ENCODE measurements around the gene PCDHA7. TPM values are rescaled to one million over a fixed set of nuclear protein-coding genes. Genes with fewer than 3 reads are reported as not detected.

PCDHA7 gene, protein sequence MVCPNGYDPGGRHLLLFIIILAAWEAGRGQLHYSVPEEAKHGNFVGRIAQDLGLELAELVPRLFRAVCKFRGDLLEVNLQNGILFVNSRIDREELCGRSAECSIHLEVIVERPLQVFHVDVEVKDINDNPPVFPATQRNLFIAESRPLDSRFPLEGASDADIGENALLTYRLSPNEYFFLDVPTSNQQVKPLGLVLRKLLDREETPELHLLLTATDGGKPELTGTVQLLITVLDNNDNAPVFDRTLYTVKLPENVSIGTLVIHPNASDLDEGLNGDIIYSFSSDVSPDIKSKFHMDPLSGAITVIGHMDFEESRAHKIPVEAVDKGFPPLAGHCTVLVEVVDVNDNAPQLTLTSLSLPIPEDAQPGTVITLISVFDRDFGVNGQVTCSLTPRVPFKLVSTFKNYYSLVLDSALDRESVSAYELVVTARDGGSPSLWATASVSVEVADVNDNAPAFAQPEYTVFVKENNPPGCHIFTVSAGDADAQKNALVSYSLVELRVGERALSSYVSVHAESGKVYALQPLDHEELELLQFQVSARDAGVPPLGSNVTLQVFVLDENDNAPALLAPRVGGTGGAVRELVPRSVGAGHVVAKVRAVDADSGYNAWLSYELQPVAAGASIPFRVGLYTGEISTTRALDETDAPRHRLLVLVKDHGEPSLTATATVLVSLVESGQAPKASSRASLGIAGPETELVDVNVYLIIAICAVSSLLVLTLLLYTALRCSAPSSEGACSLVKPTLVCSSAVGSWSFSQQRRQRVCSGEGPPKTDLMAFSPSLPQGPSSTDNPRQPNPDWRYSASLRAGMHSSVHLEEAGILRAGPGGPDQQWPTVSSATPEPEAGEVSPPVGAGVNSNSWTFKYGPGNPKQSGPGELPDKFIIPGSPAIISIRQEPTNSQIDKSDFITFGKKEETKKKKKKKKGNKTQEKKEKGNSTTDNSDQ
- total RNA-seq: 0.27 and 0.28 TPM in 2 replicates

DNA sequence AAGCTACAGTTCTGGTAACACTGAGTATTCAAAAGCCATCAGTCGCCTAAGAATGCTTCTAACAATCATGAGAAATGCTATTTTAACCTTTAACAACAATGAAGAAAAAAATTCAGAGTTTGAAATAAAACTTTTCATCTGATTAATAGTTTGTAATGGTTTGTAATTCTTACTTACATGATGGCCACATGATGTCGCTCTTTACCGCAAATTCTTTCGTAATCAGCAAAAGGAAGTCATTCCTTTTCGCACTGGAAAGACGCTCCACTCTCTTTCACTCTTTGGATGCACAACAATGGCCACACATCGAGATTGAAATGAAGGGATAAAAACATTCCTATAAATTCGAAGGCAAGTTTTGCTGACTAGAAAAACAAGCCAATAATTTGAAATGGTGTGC lies at the start of gene PCDHA7:
TSS of gene PCDHA7 (plus strand) at position 277 of the 400 bp plus-strand sequence. CDS start at position 392, 115 bp downstream.

DNA sequence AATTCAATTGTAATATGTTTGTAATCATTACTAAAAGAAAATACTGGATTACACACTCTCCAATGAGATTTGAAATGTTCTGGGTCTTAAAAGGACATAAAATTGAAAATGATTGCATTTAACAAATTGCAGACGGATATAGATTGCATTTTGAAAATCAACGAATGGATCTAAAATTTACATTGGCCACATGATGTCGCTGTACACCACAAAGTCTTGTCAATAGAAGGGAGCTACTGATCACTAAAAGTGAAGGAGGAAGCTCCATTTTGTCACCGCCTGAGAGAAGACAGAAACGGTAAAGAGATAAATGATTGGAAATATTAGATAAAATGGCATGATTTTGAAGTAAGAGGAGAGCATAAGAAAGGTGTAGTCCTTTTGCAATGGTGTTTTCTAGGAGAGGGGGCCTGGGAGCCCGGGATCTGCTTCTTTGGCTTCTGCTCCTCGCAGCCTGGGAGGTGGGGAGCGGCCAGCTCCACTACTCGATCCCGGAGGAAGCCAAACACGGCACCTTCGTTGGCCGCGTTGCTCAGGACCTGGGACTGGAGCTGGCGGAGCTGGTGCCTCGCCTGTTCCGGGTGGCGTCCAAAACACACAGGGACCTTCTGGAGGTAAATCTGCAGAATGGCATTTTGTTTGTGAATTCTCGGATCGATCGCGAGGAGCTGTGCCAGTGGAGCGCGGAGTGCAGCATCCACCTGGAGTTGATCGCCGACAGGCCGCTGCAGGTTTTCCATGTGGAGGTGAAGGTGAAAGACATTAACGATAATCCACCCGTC lies 48.0 kb upstream of the PCDHA7 start, which contains the start of gene PCDHA1:
TSS of gene PCDHA1 (plus strand) at position 236 of the 782 bp plus-strand sequence.

DNA sequence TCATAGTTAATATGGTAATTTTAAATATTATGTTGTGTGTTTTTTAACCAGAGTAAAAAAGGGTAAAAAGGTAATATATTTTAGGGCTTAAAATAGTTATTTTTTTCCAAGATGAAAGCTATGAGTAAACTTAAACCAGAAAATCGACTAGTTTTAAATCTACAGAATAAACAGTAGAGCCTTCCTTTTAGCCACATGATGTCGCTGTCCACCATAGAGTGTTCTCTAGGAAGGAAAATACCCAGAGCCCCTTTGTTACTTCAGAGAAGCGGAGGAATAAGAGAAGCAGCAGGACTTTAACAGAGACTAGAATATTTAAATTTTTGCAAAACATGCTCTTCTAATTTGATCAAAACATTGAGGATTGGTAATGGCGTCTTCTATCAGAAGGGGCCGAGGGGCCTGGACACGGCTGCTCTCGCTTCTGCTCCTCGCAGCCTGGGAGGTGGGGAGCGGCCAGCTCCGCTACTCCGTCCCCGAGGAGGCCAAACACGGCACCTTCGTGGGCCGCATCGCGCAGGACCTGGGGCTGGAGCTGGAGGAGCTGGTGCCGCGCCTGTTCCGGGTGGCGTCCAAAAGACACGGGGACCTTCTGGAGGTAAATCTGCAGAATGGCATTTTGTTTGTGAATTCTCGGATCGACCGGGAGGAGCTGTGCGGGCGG lies 39.3 kb upstream of the PCDHA7 start, which contains the start of gene PCDHA2:
TSS of gene PCDHA2 (plus strand) at position 258 of the 664 bp plus-strand sequence.

GRCh38 chr5:140800816-140801493 lies 33.1 kb upstream of the PCDHA7 start, which contains the start of gene PCDHA3:
Gene PCDHA3, plus strand, starts transcription at chr5:140801057.

GRCh38 chr5:140806834-140807775 lies 27.0 kb upstream of the PCDHA7 start, which contains the start of gene PCDHA4:
Gene PCDHA4, plus strand, starts transcription at chr5:140807068.

GRCh38 chr5:140821375-140822280 lies 12.4 kb upstream of the PCDHA7 start, which contains the start of gene PCDHA5:
Gene PCDHA5, plus strand, starts transcription at chr5:140821613.

GRCh38 chr5:140827704-140828361 lies 6.2 kb upstream of the PCDHA7 start, which contains the start of gene PCDHA6:
Gene PCDHA6, plus strand, starts transcription at chr5:140827960. Its CDS starts 132 bp downstream, at chr5:140828092.

GRCh38 chr5:140840978-140841962 lies 7.2 kb downstream of the PCDHA7 start, which contains the start of gene PCDHA8:
Gene PCDHA8, plus strand, starts transcription at chr5:140841187. Its CDS starts 135 bp downstream, at chr5:140841322.

DNA sequence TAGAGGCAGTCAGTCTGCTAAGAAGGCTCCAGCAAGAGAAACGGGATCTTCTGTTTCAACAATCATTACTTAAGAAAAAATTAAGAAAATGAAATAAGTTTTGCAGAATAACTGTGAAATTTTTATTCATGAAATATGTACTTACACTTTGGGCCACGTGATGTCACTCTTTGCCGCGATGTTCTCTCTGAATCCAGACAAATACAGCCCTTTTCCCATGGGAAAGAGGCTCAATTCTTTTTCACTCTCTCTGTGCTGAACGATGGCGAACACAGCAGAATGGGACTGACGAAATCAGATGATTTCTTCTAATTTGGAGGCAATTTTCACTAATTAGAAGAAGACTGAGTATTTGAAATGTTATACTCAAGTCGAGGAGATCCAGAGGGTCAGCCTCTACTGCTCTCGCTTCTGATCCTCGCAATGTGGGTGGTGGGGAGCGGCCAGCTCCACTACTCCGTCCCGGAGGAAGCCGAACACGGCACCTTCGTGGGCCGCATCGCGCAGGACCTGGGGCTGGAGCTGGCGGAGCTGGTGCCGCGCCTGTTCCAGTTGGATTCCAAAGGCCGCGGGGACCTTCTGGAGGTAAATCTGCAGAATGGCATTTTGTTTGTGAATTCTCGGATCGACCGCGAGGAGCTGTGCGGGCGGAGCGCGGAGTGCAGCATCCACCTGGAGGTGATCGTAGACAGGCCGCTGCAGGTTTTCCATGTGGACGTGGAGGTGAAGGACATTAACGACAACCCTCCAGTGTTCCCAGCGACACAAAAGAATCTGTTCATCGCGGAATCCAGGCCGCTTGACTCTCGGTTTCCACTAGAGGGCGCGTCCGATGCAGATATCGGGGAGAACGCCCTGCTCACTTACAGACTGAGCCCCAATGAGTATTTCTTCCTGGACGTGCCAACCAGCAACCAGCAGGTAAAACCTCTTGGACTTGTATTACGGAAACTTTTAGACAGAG lies 14.4 kb downstream of the PCDHA7 start, which contains the start of gene PCDHA9:
TSS of gene PCDHA9 (plus strand) at position 244 of the 964 bp plus-strand sequence. CDS start at position 358, 114 bp downstream.

GRCh38 chr5:140855772-140856674 lies 22.0 kb downstream of the PCDHA7 start, which contains the start of gene PCDHA10:
Gene PCDHA10, plus strand, starts transcription at chr5:140855897. Its CDS starts 152 bp downstream, at chr5:140856049.

GRCh38 chr5:140868721-140869554 lies 34.9 kb downstream of the PCDHA7 start, which contains the start of gene PCDHA11:
Gene PCDHA11, plus strand, starts transcription at chr5:140868957. Its CDS starts 147 bp downstream, at chr5:140869104.

DNA sequence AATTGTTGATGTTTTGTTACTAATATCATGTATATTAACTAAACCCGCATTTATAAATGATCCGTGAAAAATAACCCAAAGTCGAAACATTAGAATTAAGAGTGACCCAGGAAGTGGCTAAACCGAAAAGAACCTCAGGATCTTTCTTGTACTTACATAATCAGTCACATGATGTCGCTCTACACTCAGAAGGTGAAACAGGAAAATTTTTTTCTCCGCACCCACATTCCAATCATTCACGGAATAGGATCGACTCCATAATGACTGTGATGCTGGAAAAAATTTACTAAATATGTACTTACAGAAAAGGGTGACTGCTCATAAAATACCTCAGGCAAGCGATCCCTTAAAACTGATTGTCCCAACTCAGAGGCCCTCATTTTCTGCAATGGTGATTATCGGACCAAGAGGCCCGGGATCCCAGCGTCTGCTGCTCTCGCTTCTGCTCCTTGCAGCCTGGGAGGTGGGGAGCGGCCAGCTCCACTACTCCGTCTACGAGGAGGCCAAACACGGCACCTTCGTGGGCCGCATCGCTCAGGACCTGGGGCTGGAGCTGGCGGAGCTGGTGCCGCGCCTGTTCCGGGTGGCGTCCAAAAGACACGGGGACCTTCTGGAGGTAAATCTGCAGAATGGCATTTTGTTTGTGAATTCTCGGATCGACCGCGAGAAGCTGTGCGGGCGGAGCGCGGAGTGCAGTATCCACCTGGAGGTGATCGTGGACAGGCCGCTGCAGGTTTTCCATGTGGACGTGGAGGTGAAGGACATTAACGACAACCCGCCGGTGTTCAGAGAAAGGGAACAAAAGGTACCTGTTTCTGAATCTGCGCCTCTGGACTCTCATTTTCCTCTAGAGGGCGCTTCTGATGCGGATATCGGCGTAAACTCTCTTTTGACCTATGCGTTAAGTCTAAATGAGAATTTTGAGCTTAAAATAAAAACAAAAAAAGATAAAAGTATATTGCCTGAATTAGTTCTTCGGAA lies 41.3 kb downstream of the PCDHA7 start, which contains the start of gene PCDHA12:
TSS of gene PCDHA12 (plus strand) at position 224 of the 981 bp plus-strand sequence. CDS start at position 389, 165 bp downstream.

